Measurements from ENCODE around the gene SQSTM1. TPM values are rescaled to one million over a fixed set of nuclear protein-coding genes. Genes with fewer than 3 reads are reported as not detected.

Gene SQSTM1
- total and polyA plus RNA-seq, 2 experiments from 2014 or later = 211 to 265 TPM

DNA sequence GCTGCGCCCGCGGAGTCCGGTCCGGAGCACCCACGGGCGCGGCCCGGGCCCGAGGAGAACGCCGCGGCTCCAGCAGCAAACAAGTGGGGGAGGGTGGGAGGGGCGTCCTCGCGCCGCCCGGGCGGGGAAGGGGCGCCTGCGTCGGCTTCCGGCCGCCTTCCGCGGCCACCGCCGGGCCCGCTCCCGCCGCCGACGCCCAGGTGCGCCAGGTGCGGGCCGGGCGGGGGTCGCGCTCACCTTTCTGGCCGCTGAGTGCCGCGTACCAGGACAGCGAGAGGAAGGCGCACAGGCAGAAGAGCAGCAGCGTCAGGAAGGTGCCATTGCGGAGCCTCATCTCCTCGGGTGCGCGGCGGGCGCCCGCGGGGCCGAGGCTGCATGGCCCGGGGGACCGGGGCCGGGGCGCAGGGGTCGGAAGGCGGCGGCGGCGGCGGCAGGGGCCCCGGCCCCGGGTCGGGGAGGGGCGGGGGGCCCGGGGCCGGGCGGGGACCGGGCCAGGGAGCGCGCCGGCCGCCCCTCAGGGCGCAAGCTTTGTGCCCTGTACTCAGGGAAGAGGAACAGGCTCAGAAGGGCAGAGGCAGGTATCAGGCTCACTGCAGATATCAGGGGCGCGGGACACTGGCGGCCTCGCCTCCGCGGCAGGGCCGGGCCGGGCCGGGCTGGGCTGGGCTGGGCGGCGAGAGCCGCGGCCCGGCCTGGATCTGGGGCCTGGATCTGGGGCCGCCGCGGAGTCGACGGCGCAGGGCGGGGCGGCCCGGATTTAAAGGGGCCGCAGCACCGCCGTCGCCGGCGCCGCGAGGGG, 14.3 kb upstream of the SQSTM1 start, which contains the start of gene MGAT4B:
MGAT4B (minus strand) TSS at position 617 of the 799 bp plus-strand sequence; CDS start at position 334, 283 bp downstream.
- peaks cover 4% of the 10 kb centered on the region; the same call in 1 of the 2 replicates for H3F3A ChIP-seq (ENCODE audit: insufficient read depth)
- in situ Hi-C loops (cut with MboI) = no loop called here
- peak within 1 kb of the TSS; percentile 64 for H3K27ac ChIP-seq
- H3K9me3 ChIP-seq (ENCODE audit: low read depth) = no peaks in the 10 kb centered on the region
- TF ChIP-seq EZH2phosphoT487 (IDR thresholded peaks at IDR 0.05; ENCODE audit: insufficient read depth, low read depth) (no peak), EZH2 (IDR thresholded peaks at IDR 0.05; ENCODE audit: insufficient read depth, poor library complexity, severe bottlenecking) (no peak)
- H3K4me2 ChIP-seq (ENCODE audit: unreplicated experiment) = peak within 1 kb of the TSS; percentile 87
- WGBS, 2 experiments (ENCODE audit: low coverage in 1 of 2, low lambda C conversion rate in 2 of 2, missing lambda C conversion rate in 2 of 2) = 1% methylated on average over 13 to 55 of the region's 108 CpGs
- peak within 1 kb of the TSS; percentile 84 for H3K4me3 ChIP-seq
- peak within 1 kb of the TSS; percentile 80 for H2AFZ ChIP-seq
- no peaks in the 10 kb centered on the region for H3K9me2 ChIP-seq (ENCODE audit: insufficient read depth)
- DNase-seq = peak; percentile 93
- peak within 1 kb of the TSS; percentile 85 for H3K9ac ChIP-seq
- no peaks in the 10 kb centered on the region; the same call in 1 of the 2 replicates for H3K36me3 ChIP-seq (ENCODE audit: low read depth)
- H3K4me1 ChIP-seq (ENCODE audit: insufficient read depth) = peaks cover 17% of the 10 kb centered on the region
- H4K20me1 ChIP-seq (ENCODE audit: insufficient read depth) = no peaks in the 10 kb centered on the region
- peaks cover 39% of the 10 kb centered on the region for H3K79me2 ChIP-seq (ENCODE audit: insufficient read depth)
- no peaks in the 10 kb centered on the region for H3K27me3 ChIP-seq (replicated peaks; ENCODE audit: insufficient read depth)

DNA sequence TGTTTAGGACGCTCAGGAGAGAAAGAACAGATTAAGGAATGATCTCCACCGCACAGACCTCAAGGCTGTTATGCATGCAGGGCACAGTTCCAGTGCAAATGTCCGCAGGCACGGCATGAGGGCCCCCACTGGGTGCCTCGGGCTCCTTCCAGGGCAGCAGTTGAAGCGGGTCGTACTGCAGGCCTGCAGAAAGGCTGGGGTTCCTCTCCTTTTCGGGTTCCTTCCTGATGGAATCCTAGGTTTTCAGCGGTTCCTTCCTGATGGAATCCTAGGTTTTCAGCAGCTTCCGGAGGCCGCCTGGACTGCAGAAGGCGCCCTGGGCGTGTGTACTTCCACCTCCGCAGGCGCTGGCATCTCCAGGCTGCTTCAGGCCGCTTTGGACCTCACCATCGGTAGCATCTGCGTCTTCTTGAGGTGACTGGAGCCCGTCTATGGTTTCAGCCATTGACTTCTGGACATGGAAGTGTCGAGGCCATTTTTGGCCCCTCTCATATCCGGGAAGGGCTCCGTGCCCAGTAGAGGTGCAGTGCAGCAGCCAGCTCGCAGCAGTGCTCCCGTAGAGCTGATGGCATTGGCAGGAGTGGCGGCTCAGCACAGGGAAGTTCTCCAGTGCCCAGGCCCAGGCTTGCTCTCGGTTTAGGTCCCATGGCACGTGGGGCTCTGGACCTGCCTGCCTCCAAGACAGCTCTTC, 8.4 kb upstream of the SQSTM1 start:
- H3K9ac ChIP-seq = no peak overlapping the region
- in situ Hi-C loops (cut with MboI) = no loop called here
- no peak overlapping the region for H2AFZ ChIP-seq
- H3K9me3 ChIP-seq (ENCODE audit: low read depth) = no peaks in the 10 kb centered on the region
- H3F3A ChIP-seq (ENCODE audit: insufficient read depth) = peaks cover 4% of the 10 kb centered on the region; the same call in 1 of the 2 replicates
- no peak overlapping the region for H3K4me3 ChIP-seq
- H3K36me3 ChIP-seq (ENCODE audit: low read depth) = no peaks in the 10 kb centered on the region; the same call in 1 of the 2 replicates
- no peak overlapping the region for H3K27ac ChIP-seq
- H3K27me3 ChIP-seq (replicated peaks; ENCODE audit: insufficient read depth) = no peaks in the 10 kb centered on the region
- no peak for DNase-seq
- 0 out of 2 replicates have a peak, but pooled peaks cover 1% of the 10 kb centered on the region for H3K4me1 ChIP-seq (ENCODE audit: insufficient read depth)
- TF ChIP-seq EZH2 (IDR thresholded peaks at IDR 0.05; ENCODE audit: insufficient read depth, poor library complexity, severe bottlenecking) = no peak
- TF ChIP-seq EZH2phosphoT487 (IDR thresholded peaks at IDR 0.05; ENCODE audit: insufficient read depth, low read depth) = no peak
- no peak overlapping the region for H3K4me2 ChIP-seq (ENCODE audit: unreplicated experiment)
- WGBS, 2 experiments (ENCODE audit: low coverage in 1 of 2, low lambda C conversion rate in 2 of 2, missing lambda C conversion rate in 2 of 2) = 95% methylated on average over 27 of the region's 27 CpGs
- H3K79me2 ChIP-seq (ENCODE audit: insufficient read depth) = no peaks in the 10 kb centered on the region
- H3K9me2 ChIP-seq (ENCODE audit: insufficient read depth) = no peaks in the 10 kb centered on the region
- no peaks in the 10 kb centered on the region for H4K20me1 ChIP-seq (ENCODE audit: insufficient read depth)

DNA sequence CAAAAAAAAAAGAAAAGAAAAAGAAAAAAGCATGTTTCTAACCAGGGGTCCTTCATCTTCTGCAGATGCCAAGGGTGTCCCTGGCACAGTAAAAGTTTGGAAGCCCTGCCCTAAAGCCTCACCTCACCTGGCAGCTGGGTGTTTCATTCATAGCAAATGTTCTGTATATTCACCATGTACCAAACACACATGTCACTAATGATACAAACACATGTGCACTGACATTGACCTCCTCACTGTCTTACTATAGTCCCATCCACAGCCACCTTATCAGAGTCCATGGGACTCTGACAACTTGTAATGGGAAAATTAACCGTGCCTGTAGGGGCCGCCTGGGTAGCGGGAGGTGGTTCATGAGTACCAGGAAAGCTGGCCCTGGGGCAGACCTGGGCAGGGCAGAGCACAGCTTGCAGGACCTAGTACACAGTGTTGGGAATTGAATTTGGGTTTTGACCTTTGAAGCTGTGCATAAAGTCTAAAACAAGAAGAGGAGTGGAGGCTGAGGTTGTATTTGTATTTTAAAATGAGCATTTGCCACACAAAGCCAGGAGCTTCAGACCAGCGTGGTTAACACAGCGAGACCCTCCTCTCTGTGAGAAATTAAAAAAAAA, 7.6 kb upstream of the SQSTM1 start:
- Histone ChIP-seq H3K79me2 (ENCODE audit: insufficient read depth) (no peaks in the 10 kb centered on the region), H3K9ac (no peak overlapping the region), H3K27me3 (replicated peaks; ENCODE audit: insufficient read depth) (no peaks in the 10 kb centered on the region), H3K4me2 (ENCODE audit: unreplicated experiment) (no peak overlapping the region), H3K4me3 (no peak overlapping the region), H4K20me1 (ENCODE audit: insufficient read depth) (no peaks in the 10 kb centered on the region), H3K27ac (no peak overlapping the region), H3K36me3 (ENCODE audit: low read depth) (no peaks in the 10 kb centered on the region; the same call in 1 of the 2 replicates), H3F3A (ENCODE audit: insufficient read depth) (peaks cover 4% of the 10 kb centered on the region; the same call in 1 of the 2 replicates), H3K9me2 (ENCODE audit: insufficient read depth) (no peaks in the 10 kb centered on the region), H3K4me1 (ENCODE audit: insufficient read depth) (0 out of 2 replicates have a peak, but pooled peaks cover 3% of the 10 kb centered on the region), H2AFZ (no peak overlapping the region), H3K9me3 (ENCODE audit: low read depth) (no peaks in the 10 kb centered on the region)
- in situ Hi-C loops (cut with MboI) = no loop called here
- DNase-seq = no peak
- 97 to 99% methylated on average over 5 of the region's 5 CpGs for WGBS, 2 experiments (ENCODE audit: low coverage in 1 of 2, low lambda C conversion rate in 2 of 2, missing lambda C conversion rate in 2 of 2)
- TF ChIP-seq EZH2 (IDR thresholded peaks at IDR 0.05; ENCODE audit: insufficient read depth, poor library complexity, severe bottlenecking) = no peak

DNA sequence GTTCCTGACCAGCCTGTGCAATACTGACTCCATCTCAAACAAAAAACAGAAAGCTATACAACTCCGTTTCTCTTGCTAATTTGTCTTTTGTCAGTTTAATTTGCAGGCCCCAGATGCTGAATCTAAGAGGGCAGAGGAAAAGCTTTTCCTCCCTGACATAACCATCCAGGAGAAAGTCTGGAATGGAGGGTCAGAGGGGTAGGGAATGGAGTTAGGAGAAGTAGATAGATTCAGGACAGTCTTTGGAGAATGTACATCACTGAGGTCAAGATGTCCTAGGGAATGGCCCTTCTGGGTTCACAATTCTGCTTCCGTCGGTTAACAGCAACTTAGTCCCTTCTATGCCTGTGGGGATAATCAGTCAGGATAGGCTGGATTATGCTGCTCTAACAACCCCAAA, 6.6 kb upstream of the SQSTM1 start:
- no peaks in the 10 kb centered on the region; the same call in 1 of the 2 replicates for H3K36me3 ChIP-seq (ENCODE audit: low read depth)
- no peaks in the 10 kb centered on the region for H3K79me2 ChIP-seq (ENCODE audit: insufficient read depth)
- no peaks in the 10 kb centered on the region for H3K27me3 ChIP-seq (replicated peaks; ENCODE audit: insufficient read depth)
- WGBS, 2 experiments (ENCODE audit: low coverage in 1 of 2, low lambda C conversion rate in 2 of 2, missing lambda C conversion rate in 2 of 2) = 81 to 87% methylated on average over 3 of the region's 3 CpGs
- no peaks in the 10 kb centered on the region for H3K9me2 ChIP-seq (ENCODE audit: insufficient read depth)
- H3K9me3 ChIP-seq (ENCODE audit: low read depth) = no peaks in the 10 kb centered on the region
- peaks cover 6% of the 10 kb centered on the region; the same call in 1 of the 2 replicates for H3K4me1 ChIP-seq (ENCODE audit: insufficient read depth)
- no peak overlapping the region for H3K9ac ChIP-seq
- DNase-seq = no peak
- peaks cover 4% of the 10 kb centered on the region; the same call in 1 of the 2 replicates for H3F3A ChIP-seq (ENCODE audit: insufficient read depth)
- TF ChIP-seq EZH2 (IDR thresholded peaks at IDR 0.05; ENCODE audit: insufficient read depth, poor library complexity, severe bottlenecking) (no peak), EZH2phosphoT487 (IDR thresholded peaks at IDR 0.05; ENCODE audit: insufficient read depth, low read depth) (no peak)
- in situ Hi-C loops (cut with MboI) = no loop called here
- H3K4me2 ChIP-seq (ENCODE audit: unreplicated experiment) = no peak overlapping the region
- no peaks in the 10 kb centered on the region for H4K20me1 ChIP-seq (ENCODE audit: insufficient read depth)
- H3K27ac ChIP-seq = no peak overlapping the region
- no peak overlapping the region for H2AFZ ChIP-seq
- H3K4me3 ChIP-seq = no peak overlapping the region

Measured in GM23248 (cell line).